ENCODE data around the gene POP5. TPM values are rescaled to one million over a fixed set of nuclear protein-coding genes. Genes with fewer than 3 reads are reported as not detected.

Gene POP5
- total RNA-seq, 4 donors from 2014 or later: 7.5 to 26.9 (median 22.5) TPM

GRCh38 chr12:120584343-120585149, 3.3 kb upstream of the POP5 start:
- H3K4me3 ChIP-seq (ENCODE audit: low read depth, poor library complexity, severe bottlenecking): no peak overlapping the region
- peak in 1 of 2 donors; percentile 88 for DNase-seq (ENCODE audit: low spot score in 2 of 2)
- 2% methylated on average over 30 to 62 of the region's 65 CpGs for WGBS, 2 donors
- intact Hi-C loops (cut with DNase I; ENCODE audit: low total_unique reads): loop anchor here (10.0 kb wide), 2 partner anchors 60 to 130 kb away; partner anchors contain the start of genes CABP1 and UNC119B
- TF ChIP-seq CTCF (IDR thresholded peaks at IDR 0.05) (no peak), POLR2A (IDR thresholded peaks at IDR 0.05) (no peak)

GRCh38 chr12:120583478-120584030, 2.4 kb upstream of the POP5 start:
- intact Hi-C loops (cut with DNase I; ENCODE audit: low total_unique reads): loop anchor here (10.0 kb wide), 2 partner anchors 61 to 131 kb away; partner anchors contain the start of genes CABP1 and UNC119B
- DNase-seq (ENCODE audit: low spot score in 2 of 2): peak; percentile 51 to 96
- no peak for TF ChIP-seq POLR2A (IDR thresholded peaks at IDR 0.05)
- TF ChIP-seq CTCF (IDR thresholded peaks at IDR 0.05): peak in 1 of 3 donors; percentile 94
- no peak overlapping the region for H3K4me3 ChIP-seq (ENCODE audit: low read depth, poor library complexity, severe bottlenecking)
- WGBS, 2 donors: 20 to 22% methylated on average over 20 of the region's 20 CpGs

- TF ChIP-seq CTCF (IDR thresholded peaks at IDR 0.05): no peak
- TF ChIP-seq POLR2A (IDR thresholded peaks at IDR 0.05): no peak
- intact Hi-C loops (cut with DNase I; ENCODE audit: low total_unique reads): loop anchor here (10.0 kb wide), 2 partner anchors 63 to 133 kb away; partner anchors contain the start of genes CABP1 and UNC119B
- WGBS, 2 donors: 36 to 38% methylated on average over 9 of the region's 9 CpGs
- DNase-seq (ENCODE audit: low spot score in 2 of 2): no peak
- no peak overlapping the region for H3K4me3 ChIP-seq (ENCODE audit: low read depth, poor library complexity, severe bottlenecking)
These were observed 796 bp upstream of the POP5 start for GRCh38 chr12:120581998-120582397.

GRCh38 chr12:120579179-120579578, 2.0 kb downstream of the POP5 start:
- DNase-seq (ENCODE audit: low spot score in 2 of 2): no peak
- intact Hi-C loops (cut with DNase I; ENCODE audit: low total_unique reads): no loop called here
- whole genome bisulfite sequencing, 2 donors: 83 to 95% methylated on average over 1 of the region's 1 CpG
- H3K4me3 ChIP-seq (ENCODE audit: low read depth, poor library complexity, severe bottlenecking): no peak overlapping the region
- TF ChIP-seq POLR2A (IDR thresholded peaks at IDR 0.05) (no peak), CTCF (IDR thresholded peaks at IDR 0.05) (no peak)

- intact Hi-C loops (cut with DNase I; ENCODE audit: low total_unique reads): no loop called here
- no peak for DNase-seq (ENCODE audit: low spot score in 2 of 2)
- 77 to 82% methylated on average over 2 of the region's 2 CpGs for WGBS, 2 donors
- TF ChIP-seq POLR2A (IDR thresholded peaks at IDR 0.05) (no peak), CTCF (IDR thresholded peaks at IDR 0.05) (no peak)
- H3K4me3 ChIP-seq (ENCODE audit: low read depth, poor library complexity, severe bottlenecking): no peak overlapping the region
These were observed 7.1 kb downstream of the POP5 start for GRCh38 chr12:120574106-120574505.
